Liver (tissue), 9 donors: Measurements from ENCODE around the gene CHRNA4. TPM values are rescaled to one million over a fixed set of nuclear protein-coding genes. Genes with fewer than 3 reads are reported as not detected.

Source experiments
- DNase-seq: peaks from one replicate; pipeline ENCODE4 v3.0.0-alpha.2; 2017; ENCODE audit warnings: low spot score
- H3K27ac ChIP-seq, 2 donors: one replicate each; pipeline ENCODE4 v1.7.0; 2013; ENCODE audit warnings: inconsistent platforms in 2 of 2, low read length in 2 of 2, control low read depth in 1 of 2, low read depth in 1 of 2, mild to moderate bottlenecking in 1 of 2
- H3K27me3 ChIP-seq, 4 donors: one replicate each; pipeline versions ENCODE4 v1.6.1 to v1.7.0; 2013; ENCODE audit warnings: low read length in 3 of 4, inconsistent platforms in 1 of 4, mild to moderate bottlenecking in 1 of 4, moderate library complexity in 1 of 4; ENCODE audit not compliant: control insufficient read depth in 4 of 4, insufficient read depth in 4 of 4
- H3K36me3 ChIP-seq, 4 donors: one replicate each; pipeline versions ENCODE4 v1.6.1 to v1.7.0; 2013; ENCODE audit warnings: low read length in 3 of 4, mild to moderate bottlenecking in 3 of 4, low read depth in 1 of 4, moderate library complexity in 1 of 4; ENCODE audit not compliant: control insufficient read depth in 4 of 4, insufficient read depth in 3 of 4
- H3K4me1 ChIP-seq, 4 donors: one replicate each; pipeline versions ENCODE4 v1.6.1 to v1.7.0; 2013; ENCODE audit warnings: low read length in 3 of 4, mild to moderate bottlenecking in 3 of 4, moderate library complexity in 1 of 4; ENCODE audit not compliant: control insufficient read depth in 4 of 4, insufficient read depth in 4 of 4
- H3K4me3 ChIP-seq, 3 donors: one replicate each; pipeline versions ENCODE4 v1.6.1 to v1.7.0; 2013; ENCODE audit warnings: low read length in 3 of 3, control low read depth in 1 of 3, low read depth in 1 of 3, mild to moderate bottlenecking in 1 of 3
- H3K9ac ChIP-seq, 2 donors: one replicate each; pipeline ENCODE4 v1.7.0; 2013; ENCODE audit warnings: low read length in 2 of 2, mild to moderate bottlenecking in 2 of 2, moderate library complexity in 2 of 2, control low read depth in 1 of 2, low read depth in 1 of 2
- H3K9me3 ChIP-seq, 4 donors: one replicate each; pipeline versions ENCODE4 v1.6.1 to v1.7.0; 2013; ENCODE audit warnings: low read length in 3 of 4; ENCODE audit not compliant: control insufficient read depth in 4 of 4
- EGR1 ChIP-seq, 2 donors: IDR thresholded peaks; 2 replicates each; pipeline ENCODE4 v1.6.1; 2016 to 2018; ENCODE audit warnings: antibody characterized with exemption in 2 of 2, low read depth in 2 of 2
- FOXA2 ChIP-seq: IDR thresholded peaks from 2 replicates; pipeline ENCODE4 v1.6.1; 2016; ENCODE audit warnings: antibody characterized with exemption
- GABPA ChIP-seq, 2 donors: IDR thresholded peaks in 1 of 2; conservative IDR thresholded peaks in 1 of 2; 2 replicates each; pipeline ENCODE4 v1.6.1; 2016; ENCODE audit warnings: antibody characterized with exemption in 2 of 2, mild to moderate bottlenecking in 1 of 2, moderate library complexity in 1 of 2
- HNF4A ChIP-seq, 2 donors: conservative IDR thresholded peaks; 2 replicates each; pipeline ENCODE4 v1.6.1; 2016; ENCODE audit warnings: antibody characterized with exemption in 2 of 2, mild to moderate bottlenecking in 2 of 2
- HNF4G ChIP-seq: IDR thresholded peaks from 2 replicates; pipeline ENCODE4 v1.6.1; 2016; ENCODE audit warnings: antibody characterized with exemption
- JUND ChIP-seq, 2 donors: IDR thresholded peaks; 2 replicates each; pipeline ENCODE4 v1.6.1; 2016; ENCODE audit warnings: antibody characterized with exemption in 2 of 2
- NR2F2 ChIP-seq: IDR thresholded peaks from 2 replicates; pipeline ENCODE4 v1.6.1; 2016; ENCODE audit warnings: antibody characterized with exemption
- SP1 ChIP-seq: IDR thresholded peaks from 2 replicates; pipeline ENCODE4 v1.6.1; 2018; ENCODE audit warnings: antibody characterized with exemption, mild to moderate bottlenecking
- TAF1 ChIP-seq: conservative IDR thresholded peaks from 2 replicates; pipeline ENCODE4 v1.6.1; 2016; ENCODE audit warnings: antibody characterized with exemption, mild to moderate bottlenecking
- YY1 ChIP-seq: IDR thresholded peaks from 2 replicates; pipeline ENCODE4 v1.6.1; 2016; ENCODE audit warnings: antibody characterized with exemption, mild to moderate bottlenecking
- WGBS: extraction: QIAGEN DNeasy Blood & Tissue Kit; methylation state at CpG from one replicate; pipeline ENCODE4 v1.1.7; 2013; 5-methylcytosine and 5-hydroxymethylcytosine counted together
- polyA plus RNA-seq, 2 donors: library from polyadenylated mRNA; stranded (reverse) in 1 of 2; unstranded in 1 of 2; fragments of 200-250 nt in 1 of 2; fragments of >200 nt in 1 of 2; fragmentation: Nextera tagmentation in 1 of 2; extraction: Ambion mirVana in 1 of 2; gene quantifications; one replicate each; pipeline versions ENCODE4 v1.2.1 to v1.2.3, GENCODE V29; 2013 to 2015
- total RNA-seq, 2 donors: library from RNA; depleted of rRNA; stranded (reverse); fragments of >200 nt; gene quantifications; one replicate each; pipeline ENCODE4 v1.2.3, GENCODE V29; 2014
- TF ChIP-seq, protein P1 (sequence below): IDR thresholded peaks from 2 replicates; pipeline ENCODE4 v1.6.1; 2016; ENCODE audit warnings: antibody characterized with exemption
- TF ChIP-seq, protein P2 (sequence below): IDR thresholded peaks from 2 replicates; pipeline ENCODE4 v1.6.1; 2016; ENCODE audit warnings: antibody characterized with exemption, mild to moderate bottlenecking
- TF ChIP-seq, protein P3 (sequence below): IDR thresholded peaks from 2 replicates; pipeline ENCODE4 v1.6.1; 2016; ENCODE audit warnings: antibody characterized with exemption
- donor health status: healthy.
- donor health status: healthy.
- donor health status: healthy.
- donor health status: healthy.
- donor health status: healthy.

CHRNA4 gene
- total and polyA plus RNA-seq, 4 donors: 3.2 to 23.3 (median 6.4) TPM; not detected in 1

DNA sequence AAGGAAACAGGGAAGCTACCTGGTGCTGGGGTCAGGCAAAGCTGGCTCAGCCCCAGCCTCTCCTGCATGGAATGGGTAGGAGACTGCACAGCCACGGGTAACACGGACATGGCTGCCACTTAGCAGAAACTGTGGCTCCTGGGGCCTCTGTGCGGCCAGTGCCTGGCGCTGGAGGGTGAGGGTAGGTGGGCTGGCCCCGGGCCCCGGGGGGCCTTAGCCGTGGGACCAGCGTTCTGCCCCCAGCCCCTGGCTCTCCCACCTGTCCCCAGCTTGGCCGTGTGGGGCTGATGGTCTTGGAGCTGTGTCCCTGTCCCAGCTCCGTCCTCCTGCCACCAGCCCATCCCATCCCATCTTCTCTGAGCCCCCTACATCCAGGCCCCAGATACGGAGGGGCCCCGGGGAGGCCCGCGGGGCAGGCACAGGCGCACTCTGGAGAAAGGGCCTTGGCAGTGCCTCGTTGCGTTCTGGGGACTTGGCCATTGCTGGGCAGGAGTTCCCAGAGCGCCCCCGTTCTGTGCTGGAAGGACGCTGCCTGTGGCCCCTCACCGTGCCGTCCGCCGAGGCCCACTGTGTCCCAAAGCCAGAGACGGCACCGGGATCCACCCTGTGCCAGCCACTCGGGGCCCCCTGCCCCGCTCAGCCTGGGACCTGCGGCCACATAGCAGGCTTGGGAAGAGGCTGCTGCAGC is 12.2 kb downstream of the CHRNA4 start (continued):
- TF ChIP-seq FOXA2 (no peak), JUND (IDR thresholded peaks at IDR 0.05) (no peak)
- TF ChIP-seq, protein P1, sequence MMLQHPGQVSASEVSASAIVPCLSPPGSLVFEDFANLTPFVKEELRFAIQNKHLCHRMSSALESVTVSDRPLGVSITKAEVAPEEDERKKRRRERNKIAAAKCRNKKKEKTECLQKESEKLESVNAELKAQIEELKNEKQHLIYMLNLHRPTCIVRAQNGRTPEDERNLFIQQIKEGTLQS: no peak

DNA sequence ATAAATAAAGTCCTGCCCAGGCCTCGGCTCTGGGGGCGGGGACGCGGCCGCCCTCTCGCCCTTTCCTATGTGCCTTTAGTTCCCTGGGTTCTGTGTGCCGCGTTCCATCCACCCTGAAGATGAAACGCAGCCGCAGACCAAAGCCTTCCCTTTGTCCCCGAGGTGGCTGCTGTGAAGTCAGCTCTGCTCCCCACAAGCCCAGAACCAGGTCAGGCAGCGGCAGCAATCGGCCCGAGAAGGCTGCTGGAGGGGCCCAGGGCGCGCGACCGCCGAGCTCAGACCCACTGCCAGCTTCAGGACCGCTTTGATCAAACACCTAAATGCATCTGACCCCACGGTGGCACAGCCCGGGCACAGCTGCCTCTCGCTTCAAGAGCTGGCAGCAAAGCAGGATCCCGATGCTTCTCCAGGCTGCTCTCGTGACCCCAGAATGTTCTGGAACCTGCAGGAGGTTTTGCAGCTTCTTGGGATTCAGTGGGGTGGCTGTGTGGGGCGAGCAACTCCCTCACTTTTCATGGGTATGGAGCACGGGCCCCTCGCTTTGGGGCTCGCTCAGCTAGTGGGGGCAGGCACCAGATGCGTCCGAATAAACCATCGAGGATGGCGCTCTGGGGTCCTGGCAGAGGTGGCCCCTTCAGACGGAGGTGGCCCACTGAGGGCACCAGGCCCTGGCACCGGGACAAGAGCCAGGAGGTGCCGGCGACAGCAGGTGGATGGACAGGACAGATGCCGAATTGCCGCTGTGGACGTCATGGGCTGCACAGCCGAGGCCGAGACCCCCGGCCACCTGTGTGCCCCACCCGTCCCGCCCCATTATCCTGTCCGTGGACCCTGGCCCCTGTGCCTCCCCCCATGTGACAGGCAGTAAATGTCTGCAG is 13.0 kb downstream of the CHRNA4 start:
- H3K4me1 ChIP-seq: peaks cover 0 to 37% (median 19%) of the 10 kb centered on the region in 4 donors
- H3K27me3 ChIP-seq: no peaks in the 10 kb centered on the region
- H3K36me3 ChIP-seq: no peaks in the 10 kb centered on the region
- DNase-seq: no peak
- H3K27ac ChIP-seq: no peak overlapping the region
- H3K9me3 ChIP-seq: no peaks in the 10 kb centered on the region
- H3K4me3 ChIP-seq: no peak overlapping the region
- TF ChIP-seq, protein P2, sequence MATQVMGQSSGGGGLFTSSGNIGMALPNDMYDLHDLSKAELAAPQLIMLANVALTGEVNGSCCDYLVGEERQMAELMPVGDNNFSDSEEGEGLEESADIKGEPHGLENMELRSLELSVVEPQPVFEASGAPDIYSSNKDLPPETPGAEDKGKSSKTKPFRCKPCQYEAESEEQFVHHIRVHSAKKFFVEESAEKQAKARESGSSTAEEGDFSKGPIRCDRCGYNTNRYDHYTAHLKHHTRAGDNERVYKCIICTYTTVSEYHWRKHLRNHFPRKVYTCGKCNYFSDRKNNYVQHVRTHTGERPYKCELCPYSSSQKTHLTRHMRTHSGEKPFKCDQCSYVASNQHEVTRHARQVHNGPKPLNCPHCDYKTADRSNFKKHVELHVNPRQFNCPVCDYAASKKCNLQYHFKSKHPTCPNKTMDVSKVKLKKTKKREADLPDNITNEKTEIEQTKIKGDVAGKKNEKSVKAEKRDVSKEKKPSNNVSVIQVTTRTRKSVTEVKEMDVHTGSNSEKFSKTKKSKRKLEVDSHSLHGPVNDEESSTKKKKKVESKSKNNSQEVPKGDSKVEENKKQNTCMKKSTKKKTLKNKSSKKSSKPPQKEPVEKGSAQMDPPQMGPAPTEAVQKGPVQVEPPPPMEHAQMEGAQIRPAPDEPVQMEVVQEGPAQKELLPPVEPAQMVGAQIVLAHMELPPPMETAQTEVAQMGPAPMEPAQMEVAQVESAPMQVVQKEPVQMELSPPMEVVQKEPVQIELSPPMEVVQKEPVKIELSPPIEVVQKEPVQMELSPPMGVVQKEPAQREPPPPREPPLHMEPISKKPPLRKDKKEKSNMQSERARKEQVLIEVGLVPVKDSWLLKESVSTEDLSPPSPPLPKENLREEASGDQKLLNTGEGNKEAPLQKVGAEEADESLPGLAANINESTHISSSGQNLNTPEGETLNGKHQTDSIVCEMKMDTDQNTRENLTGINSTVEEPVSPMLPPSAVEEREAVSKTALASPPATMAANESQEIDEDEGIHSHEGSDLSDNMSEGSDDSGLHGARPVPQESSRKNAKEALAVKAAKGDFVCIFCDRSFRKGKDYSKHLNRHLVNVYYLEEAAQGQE: no peak
- TF ChIP-seq GABPA (IDR thresholded peaks at IDR 0.05 in 1 of 2, conservative IDR thresholded peaks at IDR 0.05 in 1 of 2): no peak
- no peak for TF ChIP-seq EGR1 (IDR thresholded peaks at IDR 0.05; ENCODE audit: low read depth in 2 of 2)
- no peak for TF ChIP-seq SP1
- no peak for TF ChIP-seq YY1
- TF ChIP-seq, protein P3, sequence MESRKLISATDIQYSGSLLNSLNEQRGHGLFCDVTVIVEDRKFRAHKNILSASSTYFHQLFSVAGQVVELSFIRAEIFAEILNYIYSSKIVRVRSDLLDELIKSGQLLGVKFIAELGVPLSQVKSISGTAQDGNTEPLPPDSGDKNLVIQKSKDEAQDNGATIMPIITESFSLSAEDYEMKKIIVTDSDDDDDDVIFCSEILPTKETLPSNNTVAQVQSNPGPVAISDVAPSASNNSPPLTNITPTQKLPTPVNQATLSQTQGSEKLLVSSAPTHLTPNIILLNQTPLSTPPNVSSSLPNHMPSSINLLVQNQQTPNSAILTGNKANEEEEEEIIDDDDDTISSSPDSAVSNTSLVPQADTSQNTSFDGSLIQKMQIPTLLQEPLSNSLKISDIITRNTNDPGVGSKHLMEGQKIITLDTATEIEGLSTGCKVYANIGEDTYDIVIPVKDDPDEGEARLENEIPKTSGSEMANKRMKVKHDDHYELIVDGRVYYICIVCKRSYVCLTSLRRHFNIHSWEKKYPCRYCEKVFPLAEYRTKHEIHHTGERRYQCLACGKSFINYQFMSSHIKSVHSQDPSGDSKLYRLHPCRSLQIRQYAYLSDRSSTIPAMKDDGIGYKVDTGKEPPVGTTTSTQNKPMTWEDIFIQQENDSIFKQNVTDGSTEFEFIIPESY: no peak
- no peak for TF ChIP-seq JUND (IDR thresholded peaks at IDR 0.05)
- TF ChIP-seq TAF1: no peak
- TF ChIP-seq, protein P1: no peak
- no peak for TF ChIP-seq NR2F2
- no peak for TF ChIP-seq HNF4A (conservative IDR thresholded peaks at IDR 0.05)
- no peak for TF ChIP-seq FOXA2
- TF ChIP-seq HNF4G: no peak
- H3K9ac ChIP-seq: no peak overlapping the region
- 85% methylated on average over 46 of the region's 46 CpGs for WGBS
